AG04450 (cell line): Measurements from ENCODE around the gene C1QTNF8. TPM values are rescaled to one million over a fixed set of nuclear protein-coding genes. Genes with fewer than 3 reads are reported as not detected.

Experiments
- CTCF ChIA-PET: fragments of 300-600, 350-600 bp; formaldehyde crosslinking; extraction: SDS; loops from one replicate; lab custom pipeline; 2022; ENCODE audit warnings: antibody characterized with exemption, inconsistent platforms; lab: Charles Lee
- POLR2A ChIA-PET: fragments of 350-600 bp; formaldehyde crosslinking; extraction: SDS; loops from one replicate; lab custom pipeline; 2021; ENCODE audit warnings: antibody characterized with exemption, inconsistent platforms; lab: Yijun Ruan, JAX
- DNase-seq: peaks from one replicate; pipeline ENCODE4 v3.0.0-alpha.2; 2011; ENCODE audit warnings: low read depth, low spot score
- H3K27ac ChIP-seq: one replicate; pipeline ENCODE4 v1.5.1; 2012; ENCODE audit warnings: low read depth, low read length, control low read depth
- H3K27me3 ChIP-seq: one replicate; pipeline ENCODE4 v1.6.0; 2012; ENCODE audit warnings: low read length; ENCODE audit not compliant: control insufficient read depth, insufficient read depth
- H3K4me3 ChIP-seq: 2 replicates; pipeline ENCODE4 v1.5.1; 2011; ENCODE audit warnings: mild to moderate bottlenecking, low read depth, low read length, control low read depth
- H3K9me3 ChIP-seq: 2 replicates; pipeline ENCODE4 v1.5.1; 2012; ENCODE audit warnings: low read length; ENCODE audit not compliant: control insufficient read depth, insufficient read depth
- CTCF ChIP-seq: IDR thresholded peaks from 2 replicates; pipeline ENCODE4 v1.5.1; 2011; ENCODE audit warnings: low read depth, low read length, control low read depth, inconsistent platforms
- polyA plus RNA-seq: library from polyadenylated mRNA; depleted of rRNA; stranded (reverse); fragments of >200 nt; gene quantifications from 2 replicates; pipeline ENCODE4 v1.2.3, GENCODE V29; 2011

The C1QTNF8 gene
- polyA plus RNA-seq, 1 experiment: not detected

DNA sequence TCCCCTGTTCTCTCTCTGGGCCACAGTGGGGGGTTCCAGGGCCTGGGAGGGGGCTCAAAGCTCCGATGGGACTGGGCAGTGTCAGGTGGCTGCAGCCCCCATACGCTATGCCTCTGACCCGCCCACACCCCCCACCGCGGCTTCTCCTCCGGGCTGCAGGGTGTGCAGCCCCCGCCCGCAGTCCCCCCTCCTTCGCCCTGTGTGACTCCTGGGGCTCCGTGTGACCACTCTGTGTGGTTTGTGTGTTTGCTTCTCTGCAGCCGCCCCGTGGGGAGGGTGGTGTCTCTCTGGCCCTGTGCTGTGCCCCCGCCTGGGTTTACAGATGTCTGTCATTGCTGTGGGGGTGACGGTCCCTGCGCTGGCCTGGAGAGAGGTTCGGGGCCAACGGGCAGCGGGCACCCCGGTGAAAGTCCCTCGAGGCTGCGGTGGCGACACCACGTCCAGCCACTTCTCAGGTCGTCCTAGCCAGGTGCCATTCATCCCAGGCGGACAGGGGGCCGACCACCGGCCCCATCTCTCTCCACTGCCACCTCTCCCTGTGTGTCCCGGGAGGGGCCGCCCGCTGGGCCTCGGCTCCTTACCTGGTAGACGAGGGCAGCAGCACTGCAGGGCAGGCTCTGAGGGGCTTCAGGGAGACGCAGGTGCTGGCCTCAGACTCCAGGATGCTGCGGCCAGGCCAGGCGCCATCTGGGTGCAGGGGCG, 18.0 kb downstream of the C1QTNF8 start:
- no peak for DNase-seq
- Histone ChIP-seq H3K27ac (no peak overlapping the region), H3K4me3 (no peak overlapping the region), H3K9me3 (peaks cover 20% of the 10 kb centered on the region; the same call in 1 of the 2 replicates), H3K27me3 (peaks cover 15% of the 10 kb centered on the region)
- CTCF ChIA-PET: no interaction called here
- TF ChIP-seq CTCF: no peak
- POLR2A ChIA-PET: no interaction called here

GRCh38 chr16:1076801-1077576, 19.1 kb downstream of the C1QTNF8 start:
- Histone ChIP-seq H3K9me3 (peaks cover 10% of the 10 kb centered on the region; the same call in 1 of the 2 replicates), H3K27ac (no peak overlapping the region), H3K4me3 (no peak overlapping the region), H3K27me3 (peaks cover 18% of the 10 kb centered on the region)
- ChIA-PET CTCF (no interaction called here), POLR2A (no interaction called here)
- DNase-seq: no peak
- TF ChIP-seq CTCF: no peak

- no peak for DNase-seq
- CTCF ChIA-PET: no interaction called here
- H3K27me3 ChIP-seq: peaks cover 23% of the 10 kb centered on the region
Observed at GRCh38 chr16:1075546-1075945, 20.5 kb downstream of the C1QTNF8 start.

DNA sequence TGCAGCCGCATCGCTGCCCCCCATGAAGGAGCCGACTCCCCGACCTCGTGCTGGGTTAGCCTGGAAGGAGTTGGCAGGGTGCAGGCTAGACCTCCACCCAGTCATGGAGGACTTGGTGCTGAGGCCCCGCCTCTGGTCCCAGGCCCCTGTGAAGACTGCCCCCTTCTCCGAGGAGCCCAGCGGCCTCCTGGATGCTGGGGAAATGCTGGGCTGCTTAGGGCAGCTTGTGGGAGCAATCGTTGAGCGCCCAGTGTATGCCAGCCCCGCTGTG, 21.7 kb downstream of the C1QTNF8 start:
- Histone ChIP-seq H3K27me3 (peaks cover 24% of the 10 kb centered on the region), H3K4me3 (no peak overlapping the region), H3K9me3 (peaks cover under 1% of the 10 kb centered on the region; the same call in 1 of the 2 replicates), H3K27ac (no peak overlapping the region)
- no peak for DNase-seq
- TF ChIP-seq CTCF: no peak
- ChIA-PET CTCF (no interaction called here), POLR2A (no interaction called here)

More at GRCh38 chr16:1075546-1075945, 20.5 kb downstream of the C1QTNF8 start:
- peaks cover 7% of the 10 kb centered on the region; the same call in 1 of the 2 replicates for H3K9me3 ChIP-seq
- H3K27ac ChIP-seq: no peak overlapping the region
- no peak overlapping the region for H3K4me3 ChIP-seq
- POLR2A ChIA-PET: no interaction called here
- TF ChIP-seq CTCF: no peak
